Embryonic facial prominence (tissue), 1 donor: ENCODE results near the gene TBC1D8.

Source experiments
- DNase-seq: peaks from one replicate; pipeline ENCODE4 v3.0.0-alpha.2; 2016; ENCODE audit errors: extremely low spot score

The TBC1D8 gene

GRCh38 chr2:101135412-101136296 lies 15.5 kb downstream of the TBC1D8 start:
- no peak for DNase-seq

- DNase-seq: no peak
These were observed 17.6 kb downstream of the TBC1D8 start for GRCh38 chr2:101133492-101134100.

GRCh38 chr2:101132202-101132601 lies 19.0 kb downstream of the TBC1D8 start:
- no peak for DNase-seq

DNA sequence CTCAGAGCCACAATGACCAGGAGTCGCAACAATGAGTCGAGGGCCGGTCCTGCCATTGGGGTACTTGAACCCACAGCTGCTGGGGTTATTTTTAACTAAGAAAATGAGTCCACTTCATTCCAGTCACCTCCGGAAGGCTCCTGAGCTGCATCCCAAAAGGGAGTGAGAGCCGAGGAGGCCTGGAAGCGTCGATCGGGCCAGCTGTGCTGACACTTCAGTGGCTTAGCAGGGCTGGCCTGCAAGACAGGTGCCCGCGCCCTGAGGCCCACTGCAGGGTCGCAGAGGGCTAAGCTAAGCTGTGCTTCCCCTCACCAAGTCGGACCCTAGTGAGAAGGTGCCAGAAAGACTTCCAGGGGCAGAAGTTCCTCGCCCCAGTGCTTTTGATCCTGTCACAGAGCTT lies 21.1 kb downstream of the TBC1D8 start:
- no peak for DNase-seq

DNA sequence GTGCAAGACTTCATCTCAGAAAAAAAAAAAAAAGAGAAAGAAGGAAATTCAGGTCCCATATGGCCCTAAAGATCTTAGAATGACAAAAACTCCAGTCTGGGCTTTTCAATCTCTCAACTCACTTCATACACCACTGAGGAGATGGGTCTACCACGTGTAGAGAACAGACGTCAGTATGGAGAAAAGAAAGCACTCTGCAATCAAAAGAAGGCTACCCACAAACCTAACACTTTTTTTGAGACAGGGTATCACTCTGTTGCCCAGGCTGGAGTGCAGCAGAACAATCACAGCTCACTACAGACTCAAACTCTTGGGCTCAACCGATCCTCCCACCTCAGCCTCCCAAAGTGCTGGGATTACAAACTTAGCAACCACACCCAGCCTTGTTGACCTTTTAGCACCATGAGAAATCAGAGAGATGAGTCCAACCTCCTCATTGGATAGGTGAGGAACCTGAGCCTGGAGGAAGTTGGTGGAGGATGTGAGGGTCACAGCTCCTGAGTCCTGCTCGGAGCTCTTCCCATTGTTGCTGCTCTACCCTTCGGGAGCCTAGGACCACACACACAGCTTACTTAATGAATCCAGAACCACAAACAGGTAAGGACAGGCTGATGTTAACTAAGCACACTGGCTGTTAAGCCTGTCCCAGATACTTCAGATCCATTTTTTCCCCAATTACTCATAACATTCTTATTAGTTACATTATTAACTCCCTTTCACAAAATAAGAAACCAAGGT lies 23.7 kb downstream of the TBC1D8 start:
- DNase-seq: no peak

DNA sequence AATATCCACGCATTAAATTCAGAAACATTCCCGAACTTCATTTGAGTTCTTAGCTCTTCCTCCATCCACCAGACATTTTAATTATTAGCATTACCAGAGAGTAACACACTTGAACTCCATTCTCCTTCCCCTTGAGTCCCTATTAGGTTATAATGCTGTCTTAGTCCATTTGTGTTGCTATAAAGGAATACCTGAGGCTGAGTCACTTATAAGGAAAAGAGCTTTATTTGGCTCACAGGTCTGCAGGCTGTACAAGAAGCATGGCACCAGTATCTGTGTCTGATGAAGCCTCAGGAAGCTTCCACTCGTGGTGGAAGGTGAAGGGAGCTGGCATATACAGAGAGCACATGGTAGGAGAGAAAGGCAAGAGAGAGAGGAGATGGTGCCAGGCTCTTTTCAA lies 25.4 kb downstream of the TBC1D8 start:
- DNase-seq: no peak

DNA sequence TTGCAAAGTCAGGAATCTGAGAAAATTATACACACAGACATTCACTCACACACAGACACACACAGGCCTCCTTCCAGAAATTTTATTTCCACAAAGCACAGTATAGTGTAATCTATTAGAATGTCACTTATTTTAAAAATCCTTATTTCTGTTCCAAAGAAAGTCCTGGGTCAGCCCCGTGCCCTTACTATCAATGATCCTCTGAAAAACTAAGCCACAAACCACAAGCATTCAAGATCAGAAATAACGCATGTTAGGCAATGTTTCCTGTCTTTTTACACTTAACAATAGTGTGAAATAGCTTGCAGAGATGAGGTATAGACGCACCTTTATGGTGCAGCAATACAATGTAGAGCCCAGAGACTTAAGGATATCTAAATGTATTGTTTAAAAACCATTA lies 25.8 kb downstream of the TBC1D8 start:
- no peak for DNase-seq

DNA sequence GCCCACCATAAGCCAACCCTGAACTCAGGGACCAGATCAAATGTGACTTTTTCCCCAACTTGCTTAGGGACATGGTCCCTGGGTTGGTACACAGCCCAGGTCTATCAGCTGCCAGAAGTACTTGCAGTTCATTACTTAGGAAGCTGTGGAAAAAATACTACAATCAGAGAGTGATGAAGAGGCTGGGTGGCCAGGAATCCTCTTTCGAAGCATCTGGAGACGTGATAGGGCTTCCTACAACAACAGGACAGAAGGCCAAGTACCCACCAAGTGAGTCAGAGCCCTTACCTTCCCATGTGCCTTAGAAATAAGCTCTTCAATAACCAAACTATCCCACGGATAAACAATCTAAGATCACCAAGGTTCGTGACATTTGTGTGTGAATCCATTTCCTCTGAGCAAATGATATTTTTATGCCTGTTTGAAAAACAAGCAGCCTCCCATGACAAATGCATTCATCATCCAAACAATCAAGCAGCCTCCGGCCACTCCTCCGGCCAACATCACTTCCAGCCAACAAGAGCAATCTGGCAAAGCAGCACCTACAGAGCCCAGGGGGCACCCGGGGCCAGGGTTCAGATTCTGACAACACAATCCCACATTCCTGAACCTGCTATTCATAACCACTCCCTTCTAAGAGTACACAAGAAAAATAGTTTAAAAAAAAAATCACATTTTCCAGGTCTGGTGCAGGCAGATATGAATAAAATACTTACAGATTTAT lies 26.4 kb downstream of the TBC1D8 start:
- no peak for DNase-seq

GRCh38 chr2:101123795-101124471 lies 27.2 kb downstream of the TBC1D8 start:
- no peak for DNase-seq

- no peak for DNase-seq
These were observed 30.0 kb downstream of the TBC1D8 start for GRCh38 chr2:101121174-101121573.

GRCh38 chr2:101120124-101120996 lies 30.8 kb downstream of the TBC1D8 start:
- DNase-seq: no peak

DNA sequence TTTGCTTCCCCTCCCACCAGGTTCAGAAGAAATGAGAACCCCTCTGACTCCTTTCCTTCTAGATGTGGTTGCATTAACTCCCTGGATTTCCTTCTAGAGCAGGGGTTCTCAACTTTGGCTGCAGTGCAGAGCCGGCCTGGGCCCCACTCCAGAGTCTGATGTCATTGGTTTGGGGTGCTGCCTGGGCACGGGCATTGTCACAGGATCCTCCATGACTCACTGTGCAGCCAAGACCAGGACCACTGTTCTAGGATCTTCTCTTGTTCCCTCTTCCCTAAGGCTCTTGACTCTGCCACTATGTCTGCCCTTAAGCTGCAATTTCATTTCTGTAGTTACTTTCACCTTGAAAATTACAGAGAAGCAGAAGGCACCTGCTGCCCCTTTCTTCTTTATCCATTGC lies 31.8 kb downstream of the TBC1D8 start:
- DNase-seq: no peak

- no peak for DNase-seq
These were observed 34.2 kb downstream of the TBC1D8 start for GRCh38 chr2:101116841-101117552.

DNA sequence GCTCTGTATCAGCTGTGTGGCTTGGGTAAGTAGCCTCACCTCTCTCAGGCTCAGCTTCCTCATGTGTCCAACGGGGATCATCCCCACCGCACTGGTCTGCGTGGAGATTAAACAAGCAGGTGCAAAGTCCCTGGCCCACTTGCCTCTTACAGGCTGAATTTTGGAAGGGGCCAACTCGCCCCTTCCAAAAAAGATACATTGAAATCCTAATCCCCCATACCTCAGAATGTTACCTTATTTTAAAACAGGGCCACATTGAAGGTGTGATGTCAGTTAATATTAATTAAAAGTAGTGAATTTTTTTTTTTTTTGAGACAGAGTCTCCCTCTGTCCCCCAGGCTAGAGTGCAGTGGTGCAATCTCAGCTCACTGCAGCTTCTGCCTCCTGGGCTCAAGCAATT lies 34.8 kb downstream of the TBC1D8 start:
- no peak for DNase-seq

- DNase-seq: no peak
These were observed 35.5 kb downstream of the TBC1D8 start for GRCh38 chr2:101115664-101116063.

DNA sequence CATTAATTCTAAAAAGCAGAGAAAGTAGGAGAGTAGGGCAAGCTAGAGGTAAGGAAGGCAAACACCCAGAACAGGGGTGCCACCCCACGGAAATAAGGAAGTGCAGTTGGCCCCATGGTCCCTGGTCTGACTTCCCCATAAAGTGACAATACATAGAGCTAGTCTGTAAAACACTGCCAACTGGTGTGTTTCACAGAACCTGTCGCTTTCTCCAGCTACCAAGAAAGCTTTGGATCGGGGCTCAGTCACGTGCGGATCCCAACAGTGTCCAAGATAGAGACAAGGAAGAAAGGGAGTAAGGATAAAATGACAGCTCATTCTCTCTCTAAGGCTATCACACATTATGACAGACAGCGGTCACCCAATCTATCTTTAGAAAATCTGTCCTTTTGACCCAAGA lies 36.4 kb downstream of the TBC1D8 start:
- DNase-seq: no peak

DNA sequence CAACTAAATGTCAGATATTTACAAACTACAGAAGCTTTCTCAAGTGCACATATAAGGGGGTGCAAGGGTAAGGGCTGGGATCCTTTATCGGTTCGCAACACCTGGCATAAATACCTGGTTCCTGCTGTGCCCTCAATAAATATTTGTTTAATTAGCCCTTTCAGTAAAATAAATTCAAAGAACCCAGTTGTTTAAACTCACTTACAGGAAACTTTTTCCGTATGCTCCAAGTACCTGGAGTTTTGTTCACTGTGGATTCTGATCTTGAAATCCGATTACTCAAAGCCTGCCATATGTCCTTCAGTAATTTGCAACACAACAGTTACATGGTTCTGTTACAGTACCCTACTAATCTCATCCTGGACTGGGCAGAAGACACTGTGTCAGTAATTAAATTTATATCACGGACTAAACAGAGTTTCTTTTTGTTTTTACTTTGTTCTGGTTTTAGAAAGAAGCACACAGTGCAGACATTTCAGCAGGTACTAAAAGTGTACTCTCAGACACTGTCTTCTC lies 36.9 kb downstream of the TBC1D8 start:
- DNase-seq: no peak

- DNase-seq: no peak
These were observed 37.5 kb downstream of the TBC1D8 start for GRCh38 chr2:101113441-101114267.

DNA sequence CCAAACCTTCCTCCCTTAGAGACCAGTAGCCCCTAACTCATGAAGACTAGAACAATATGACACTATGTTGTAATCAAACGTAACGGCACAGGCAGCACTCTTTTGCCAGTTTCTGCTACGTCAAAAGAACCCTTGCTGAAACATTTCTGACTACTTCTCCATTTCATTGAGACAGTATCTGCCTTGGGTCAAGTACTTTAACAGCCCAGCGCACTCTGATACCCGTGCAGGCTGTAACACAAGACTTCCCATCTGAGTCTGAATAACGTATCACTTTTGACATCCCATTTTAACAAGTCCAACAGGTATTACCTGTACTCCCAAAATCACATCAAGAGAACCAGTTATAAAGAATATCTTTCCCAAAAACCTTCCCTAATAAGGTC lies 38.4 kb downstream of the TBC1D8 start:
- DNase-seq: no peak
